ENCODE data around the gene IQCK. TPM values are rescaled to one million over a fixed set of nuclear protein-coding genes. Genes with fewer than 3 reads are reported as not detected.
"Not testable (repeated sequence)": the region's sequence is repeated elsewhere in the genome, so short reads cannot be mapped to it uniquely, and the experiment has no call there.

Gene IQCK
- polyA plus RNA-seq, 2 of the 4 experiments (the other 2 are of a cell fraction): 10.3 to 15.6 TPM

DNA sequence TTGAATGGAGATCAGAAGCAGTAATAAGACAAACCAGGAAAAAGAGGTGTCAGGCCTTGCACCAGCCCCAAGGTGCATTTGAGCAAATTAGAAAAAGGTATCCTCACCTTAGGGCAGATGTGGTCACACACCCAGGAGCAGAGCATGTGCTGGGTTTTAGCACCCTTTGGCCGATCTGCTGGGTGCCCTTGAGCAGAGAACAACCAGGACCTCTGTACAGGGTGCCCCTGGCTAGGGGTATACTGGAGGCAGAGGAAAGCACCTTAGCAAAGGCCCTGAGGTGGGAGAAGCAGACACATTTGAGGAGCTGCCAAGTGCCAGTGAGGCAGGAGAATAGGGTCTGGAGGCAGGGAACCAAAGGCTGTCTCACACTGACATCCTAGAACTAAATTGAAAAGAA, 67.0 kb downstream of the IQCK start (continued):
- TF ChIP-seq, protein P1, sequence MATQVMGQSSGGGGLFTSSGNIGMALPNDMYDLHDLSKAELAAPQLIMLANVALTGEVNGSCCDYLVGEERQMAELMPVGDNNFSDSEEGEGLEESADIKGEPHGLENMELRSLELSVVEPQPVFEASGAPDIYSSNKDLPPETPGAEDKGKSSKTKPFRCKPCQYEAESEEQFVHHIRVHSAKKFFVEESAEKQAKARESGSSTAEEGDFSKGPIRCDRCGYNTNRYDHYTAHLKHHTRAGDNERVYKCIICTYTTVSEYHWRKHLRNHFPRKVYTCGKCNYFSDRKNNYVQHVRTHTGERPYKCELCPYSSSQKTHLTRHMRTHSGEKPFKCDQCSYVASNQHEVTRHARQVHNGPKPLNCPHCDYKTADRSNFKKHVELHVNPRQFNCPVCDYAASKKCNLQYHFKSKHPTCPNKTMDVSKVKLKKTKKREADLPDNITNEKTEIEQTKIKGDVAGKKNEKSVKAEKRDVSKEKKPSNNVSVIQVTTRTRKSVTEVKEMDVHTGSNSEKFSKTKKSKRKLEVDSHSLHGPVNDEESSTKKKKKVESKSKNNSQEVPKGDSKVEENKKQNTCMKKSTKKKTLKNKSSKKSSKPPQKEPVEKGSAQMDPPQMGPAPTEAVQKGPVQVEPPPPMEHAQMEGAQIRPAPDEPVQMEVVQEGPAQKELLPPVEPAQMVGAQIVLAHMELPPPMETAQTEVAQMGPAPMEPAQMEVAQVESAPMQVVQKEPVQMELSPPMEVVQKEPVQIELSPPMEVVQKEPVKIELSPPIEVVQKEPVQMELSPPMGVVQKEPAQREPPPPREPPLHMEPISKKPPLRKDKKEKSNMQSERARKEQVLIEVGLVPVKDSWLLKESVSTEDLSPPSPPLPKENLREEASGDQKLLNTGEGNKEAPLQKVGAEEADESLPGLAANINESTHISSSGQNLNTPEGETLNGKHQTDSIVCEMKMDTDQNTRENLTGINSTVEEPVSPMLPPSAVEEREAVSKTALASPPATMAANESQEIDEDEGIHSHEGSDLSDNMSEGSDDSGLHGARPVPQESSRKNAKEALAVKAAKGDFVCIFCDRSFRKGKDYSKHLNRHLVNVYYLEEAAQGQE (IDR thresholded peaks at IDR 0.05): no peak
- TF ChIP-seq HOXA7 (CRISPR knock-in tag; IDR thresholded peaks at IDR 0.05): no peak
- TF ChIP-seq HOXB5 (CRISPR knock-in tag; IDR thresholded peaks at IDR 0.05): no peak
- TF ChIP-seq ZNF302 (CRISPR knock-in tag; IDR thresholded peaks at IDR 0.05): no peak
- TF ChIP-seq CBX8 (IDR thresholded peaks at IDR 0.05): no peak

DNA sequence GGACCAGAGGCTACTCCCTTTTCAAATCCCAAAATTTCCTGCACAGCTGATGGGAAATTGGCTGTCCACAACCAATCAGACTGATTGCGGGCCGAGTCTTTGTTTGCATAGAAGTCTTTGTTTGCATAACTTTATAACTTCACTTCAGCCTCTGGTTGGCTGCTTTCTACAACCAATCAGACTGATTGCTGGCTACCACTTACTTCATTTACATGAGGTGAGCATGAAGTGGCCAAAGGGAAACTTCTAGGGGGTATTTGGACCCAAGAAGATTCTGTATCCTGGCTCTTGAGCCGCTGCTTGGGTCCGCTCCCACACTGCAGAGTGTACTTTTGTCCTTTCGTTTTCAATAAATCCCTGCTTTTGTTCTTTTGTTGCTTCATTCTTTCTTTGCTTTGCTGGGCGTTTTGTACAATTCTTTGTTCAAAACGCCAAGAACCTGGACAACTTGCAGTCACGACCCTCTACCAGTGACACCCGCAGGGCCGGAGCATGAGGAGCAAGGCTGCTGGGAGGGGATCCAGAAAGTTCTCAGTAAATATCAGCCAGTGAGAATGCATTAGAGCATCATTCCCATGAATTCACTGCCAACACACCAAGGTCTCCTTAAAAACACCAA, 67.5 kb downstream of the IQCK start:
- Histone ChIP-seq H3K27ac (no peak overlapping the region; a peak in 1 of 6 replicates), H3K4me3 (no peak overlapping the region), H3K9me3 (no peaks in the 10 kb centered on the region), H3K4me2 (peak overlapping the region; percentile 24; the same call in 1 of the 3 replicates), H3K4me1 (peaks cover 14% of the 10 kb centered on the region)
- no peak for FAIRE-seq
- no peak for TF ChIP-seq MAZ (IDR thresholded peaks at IDR 0.05; ENCODE audit: borderline replicate concordance, low read depth, low read length)
- no peak for TF ChIP-seq ZFP36 (IDR thresholded peaks at IDR 0.05; ENCODE audit: borderline replicate concordance, partially characterized antibody)
- TF ChIP-seq, protein P2, sequence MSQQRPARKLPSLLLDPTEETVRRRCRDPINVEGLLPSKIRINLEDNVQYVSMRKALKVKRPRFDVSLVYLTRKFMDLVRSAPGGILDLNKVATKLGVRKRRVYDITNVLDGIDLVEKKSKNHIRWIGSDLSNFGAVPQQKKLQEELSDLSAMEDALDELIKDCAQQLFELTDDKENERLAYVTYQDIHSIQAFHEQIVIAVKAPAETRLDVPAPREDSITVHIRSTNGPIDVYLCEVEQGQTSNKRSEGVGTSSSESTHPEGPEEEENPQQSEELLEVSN (IDR thresholded peaks at IDR 0.05; ENCODE audit: borderline replicate concordance, low read depth): no peak
- TF ChIP-seq RAD21 (conservative IDR thresholded peaks at IDR 0.05 in 1 of 2, IDR thresholded peaks at IDR 0.05 in 1 of 2): no peak
- no peak for TF ChIP-seq FOXS1 (CRISPR knock-in tag; IDR thresholded peaks at IDR 0.05)
- TF ChIP-seq, protein P3, sequence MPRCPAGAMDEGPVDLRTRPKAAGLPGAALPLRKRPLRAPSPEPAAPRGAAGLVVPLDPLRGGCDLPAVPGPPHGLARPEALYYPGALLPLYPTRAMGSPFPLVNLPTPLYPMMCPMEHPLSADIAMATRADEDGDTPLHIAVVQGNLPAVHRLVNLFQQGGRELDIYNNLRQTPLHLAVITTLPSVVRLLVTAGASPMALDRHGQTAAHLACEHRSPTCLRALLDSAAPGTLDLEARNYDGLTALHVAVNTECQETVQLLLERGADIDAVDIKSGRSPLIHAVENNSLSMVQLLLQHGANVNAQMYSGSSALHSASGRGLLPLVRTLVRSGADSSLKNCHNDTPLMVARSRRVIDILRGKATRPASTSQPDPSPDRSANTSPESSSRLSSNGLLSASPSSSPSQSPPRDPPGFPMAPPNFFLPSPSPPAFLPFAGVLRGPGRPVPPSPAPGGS (IDR thresholded peaks at IDR 0.05): no peak
- TF ChIP-seq, protein P4, sequence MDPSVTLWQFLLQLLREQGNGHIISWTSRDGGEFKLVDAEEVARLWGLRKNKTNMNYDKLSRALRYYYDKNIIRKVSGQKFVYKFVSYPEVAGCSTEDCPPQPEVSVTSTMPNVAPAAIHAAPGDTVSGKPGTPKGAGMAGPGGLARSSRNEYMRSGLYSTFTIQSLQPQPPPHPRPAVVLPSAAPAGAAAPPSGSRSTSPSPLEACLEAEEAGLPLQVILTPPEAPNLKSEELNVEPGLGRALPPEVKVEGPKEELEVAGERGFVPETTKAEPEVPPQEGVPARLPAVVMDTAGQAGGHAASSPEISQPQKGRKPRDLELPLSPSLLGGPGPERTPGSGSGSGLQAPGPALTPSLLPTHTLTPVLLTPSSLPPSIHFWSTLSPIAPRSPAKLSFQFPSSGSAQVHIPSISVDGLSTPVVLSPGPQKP (IDR thresholded peaks at IDR 0.05; ENCODE audit: low read depth, low read length): no peak
- no peak for TF ChIP-seq FOSB (CRISPR knock-in tag; IDR thresholded peaks at IDR 0.05)
- no peak for TF ChIP-seq JUN (IDR thresholded peaks at IDR 0.05)
- CTCF ChIA-PET: no interaction called here
- 74% methylated on average over 10 of the region's 10 CpGs for WGBS (ENCODE audit: missing lambda C conversion rate)
- no peak for ATAC-seq
- POLR2A ChIA-PET: no interaction called here
- DNase-seq (ENCODE audit: low read depth in 1 of 2, low spot score in 1 of 2): no peak

DNA sequence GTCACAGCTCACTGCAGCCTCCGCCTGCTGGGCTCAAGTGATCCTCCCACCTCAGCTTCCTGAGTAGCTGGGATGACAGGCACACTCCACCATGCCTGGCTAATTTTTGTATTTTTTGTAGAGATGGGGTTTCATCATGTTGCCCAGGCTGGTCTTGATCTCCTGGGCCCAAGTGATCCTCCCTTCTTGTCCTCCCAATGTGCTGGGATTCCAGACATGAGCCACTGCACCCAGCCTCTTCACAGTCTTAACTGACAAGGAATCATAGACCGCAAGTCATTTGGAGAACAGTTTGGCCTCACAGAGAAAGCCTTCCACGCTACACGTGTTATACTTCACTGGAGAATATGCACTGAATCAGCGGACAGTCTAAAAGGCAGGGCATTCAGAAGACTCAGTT, 83.3 kb downstream of the IQCK start:
- POLR2A ChIA-PET; H3K27ac ChIP-seq; H3K4me2 ChIP-seq; CTCF ChIA-PET; DNase-seq (ENCODE audit: low read depth in 1 of 2, low spot score in 1 of 2); ATAC-seq; FAIRE-seq; H3K4me1 ChIP-seq; H3K4me3 ChIP-seq: not testable (repeated sequence)
- WGBS (ENCODE audit: missing lambda C conversion rate): 83% methylated on average over 1 of the region's 5 CpGs
- peaks cover 15% of the 10 kb centered on the region for H3K9me3 ChIP-seq

DNA sequence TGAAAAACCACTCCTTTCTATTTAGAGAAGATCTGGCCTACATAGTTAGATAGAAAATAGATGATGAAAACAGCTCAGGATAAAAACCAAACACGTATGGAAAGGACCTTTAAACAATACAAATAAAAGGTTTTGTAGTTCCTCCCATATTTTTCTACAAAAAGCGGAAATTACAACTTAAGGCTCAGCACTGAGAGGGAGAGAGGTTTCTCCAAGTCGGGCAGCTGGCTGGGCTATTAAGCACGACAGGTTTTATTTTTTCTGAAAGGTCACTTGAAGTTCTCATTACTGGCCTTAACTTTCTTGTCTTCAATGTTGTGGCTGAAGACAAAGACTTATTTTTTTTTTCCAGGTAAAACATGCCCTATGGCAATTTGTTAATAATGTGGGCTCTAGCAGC, 83.8 kb downstream of the IQCK start:
- DNase-seq (ENCODE audit: low read depth in 1 of 2, low spot score in 1 of 2); ATAC-seq; H3K4me3 ChIP-seq; H3K4me2 ChIP-seq; CTCF ChIA-PET; H3K4me1 ChIP-seq; FAIRE-seq; H3K27ac ChIP-seq; POLR2A ChIA-PET: not testable (repeated sequence)
- WGBS (ENCODE audit: missing lambda C conversion rate): 90% methylated on average over 2 of the region's 4 CpGs
- H3K9me3 ChIP-seq: peaks cover 18% of the 10 kb centered on the region

All from A549 (cell line).